Activated CD8-positive, alpha-beta memory T cell treated with anti-CD3 and anti-CD28 coated beads for 4 hours (primary cell): ENCODE results near the gene DCXR.

Source experiments
- DNase-seq, 2 donors: peaks; one replicate each; pipeline ENCODE4 v3.0.0-alpha.2; 2020; ENCODE audit warnings: low read depth in 2 of 2

DCXR gene

DNA sequence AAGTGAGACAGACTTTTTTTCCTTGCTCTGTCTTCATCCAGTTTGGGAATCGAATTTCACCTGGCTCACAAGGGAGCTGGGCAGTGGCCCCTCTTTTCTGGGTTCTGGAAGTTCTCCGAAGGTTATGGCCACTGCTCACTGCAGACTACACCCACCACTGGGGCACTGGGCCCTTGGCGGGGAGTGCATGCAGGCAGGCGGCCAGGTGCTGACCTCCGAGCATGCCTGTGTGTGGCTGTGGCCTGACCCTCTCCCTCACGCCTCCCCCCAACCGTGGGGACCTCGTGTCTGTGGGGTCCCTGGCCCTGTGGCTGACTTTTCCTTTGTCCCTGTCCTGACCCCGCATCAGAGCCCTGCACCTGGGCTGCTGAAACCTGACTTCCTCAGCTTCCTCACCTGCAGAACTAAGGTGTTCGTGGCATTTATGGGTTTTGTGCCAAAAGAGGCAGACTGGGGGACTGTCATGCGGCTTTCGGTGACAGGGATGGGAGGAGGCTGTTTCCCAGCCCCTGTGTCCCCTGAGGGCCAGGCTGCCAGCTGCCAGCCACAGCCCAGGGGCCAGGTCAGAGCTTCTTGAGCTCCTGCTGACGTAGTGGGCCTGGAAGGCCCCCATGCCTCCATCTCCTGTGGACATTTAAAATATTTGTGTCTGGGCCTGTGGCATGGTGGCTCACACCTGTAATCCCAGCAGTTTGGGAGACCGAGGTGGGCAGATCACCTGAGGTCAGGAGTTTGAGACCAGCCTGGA, 38.6 kb downstream of the DCXR start:
- no peak for DNase-seq

GRCh38 chr17:81998212-81998611, 39.3 kb downstream of the DCXR start:
- DNase-seq: no peak

- DNase-seq: no peak
Measured at GRCh38 chr17:81996757-81997441, 40.6 kb downstream of the DCXR start.

DNA sequence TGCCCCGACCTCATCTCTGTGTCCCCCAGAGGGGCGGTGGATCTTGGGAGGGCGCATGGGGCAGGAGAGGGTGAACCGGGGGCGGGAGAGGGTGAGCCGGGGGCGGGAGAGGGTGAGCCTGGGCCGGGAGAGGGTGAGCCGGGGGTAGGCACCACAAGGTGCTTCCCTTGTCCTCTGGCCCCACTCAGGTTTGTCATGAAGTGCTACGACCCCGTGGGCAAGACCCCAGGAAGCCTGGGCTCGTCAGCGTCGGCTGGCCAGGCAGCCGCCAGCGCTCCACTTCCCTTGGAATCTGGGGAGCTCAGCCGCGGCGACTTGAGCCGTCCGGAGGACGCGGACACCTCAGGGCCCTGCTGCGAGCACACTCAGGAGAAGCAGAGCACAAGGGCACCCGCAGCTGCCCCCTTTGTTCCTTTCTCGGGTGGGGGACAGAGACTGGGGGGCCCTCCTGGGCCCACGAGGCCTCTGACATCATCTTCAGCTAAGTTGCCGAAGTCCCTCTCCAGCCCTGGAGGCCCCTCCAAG, 41.2 kb downstream of the DCXR start:
- no peak for DNase-seq

DNA sequence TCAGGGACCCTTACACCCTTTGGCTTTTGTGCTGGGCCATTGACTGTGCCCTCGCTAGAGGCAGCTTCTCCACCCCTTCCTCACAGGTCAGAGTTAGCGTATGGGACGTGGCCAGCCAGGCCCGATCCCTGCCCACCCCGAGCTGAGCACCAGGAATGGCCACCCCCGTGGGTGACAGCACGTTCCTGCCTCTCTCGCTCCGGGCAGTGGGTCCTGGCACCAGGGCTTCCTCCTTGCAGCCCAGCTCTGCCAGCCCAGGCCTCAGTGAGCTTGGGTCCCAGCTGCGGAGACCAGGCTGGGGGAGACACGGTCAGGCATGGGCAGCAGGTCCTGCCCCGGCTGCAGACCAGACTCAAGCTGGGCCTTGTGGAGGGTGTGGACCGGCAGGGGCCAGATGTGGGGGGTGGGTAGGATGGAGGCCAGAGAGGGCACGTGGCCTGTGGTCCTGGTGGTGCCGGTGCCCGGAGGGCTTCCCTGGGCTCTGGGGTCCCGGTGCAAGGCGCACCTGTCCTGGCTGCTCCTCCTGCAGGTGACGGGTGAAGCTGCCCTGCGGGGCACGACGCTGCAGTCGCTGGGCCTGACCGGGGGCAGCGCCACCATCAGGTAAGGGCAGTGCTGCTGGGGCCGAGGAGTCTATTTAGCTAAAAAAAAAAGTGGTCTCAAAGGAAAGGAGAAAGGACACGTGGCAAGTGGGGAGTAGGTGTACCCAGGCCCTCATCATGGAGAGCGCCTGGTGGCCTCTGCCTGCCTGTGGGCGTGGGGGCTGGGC, 41.9 kb downstream of the DCXR start:
- no peak for DNase-seq

GRCh38 chr17:81994593-81995462, 42.7 kb downstream of the DCXR start:
- no peak for DNase-seq

DNA sequence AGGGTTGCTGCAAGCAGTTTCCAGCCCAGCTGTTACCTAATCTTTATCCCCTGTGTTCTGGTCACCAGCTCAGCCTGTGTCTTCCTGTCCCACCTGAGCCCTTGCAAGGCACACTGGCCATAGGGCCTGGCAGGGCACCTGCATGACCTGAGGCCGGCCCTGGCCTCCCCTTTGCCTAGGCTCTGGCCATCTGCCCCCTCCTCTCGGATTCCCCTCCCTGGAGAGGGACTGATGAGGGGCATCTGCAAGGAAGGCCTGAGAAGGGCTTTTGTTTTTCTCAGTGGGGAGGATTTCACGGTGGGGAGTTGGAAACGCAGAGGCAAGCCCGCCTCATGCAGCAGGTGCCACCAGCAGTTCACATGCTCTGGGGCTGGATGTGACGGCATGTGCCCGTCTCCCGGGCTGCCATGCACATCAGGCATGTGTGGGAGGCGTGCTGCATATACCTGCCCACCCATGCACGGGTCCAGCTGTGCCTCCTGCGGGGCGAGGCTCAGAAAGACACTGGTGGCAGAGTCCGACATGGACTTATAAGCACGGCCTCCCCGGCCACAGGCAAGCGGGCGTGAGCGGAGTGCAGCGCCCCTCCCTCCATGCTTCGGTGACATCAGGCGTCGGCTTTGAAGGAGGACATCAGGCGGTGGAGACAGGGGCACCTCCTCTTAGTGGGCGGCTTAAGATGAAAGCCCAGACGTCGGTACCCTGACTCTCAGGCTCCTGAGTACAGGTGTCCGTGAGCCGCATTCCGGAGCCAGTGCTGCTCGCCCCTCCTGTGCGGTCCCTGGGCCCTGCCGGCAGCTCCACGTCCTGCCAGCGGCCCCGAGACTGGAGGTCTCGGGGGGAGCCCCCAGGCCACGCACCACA, 43.5 kb downstream of the DCXR start:
- no peak for DNase-seq

- no peak for DNase-seq
Measured at GRCh38 chr17:81992306-81993102, 45.0 kb downstream of the DCXR start.

DNA sequence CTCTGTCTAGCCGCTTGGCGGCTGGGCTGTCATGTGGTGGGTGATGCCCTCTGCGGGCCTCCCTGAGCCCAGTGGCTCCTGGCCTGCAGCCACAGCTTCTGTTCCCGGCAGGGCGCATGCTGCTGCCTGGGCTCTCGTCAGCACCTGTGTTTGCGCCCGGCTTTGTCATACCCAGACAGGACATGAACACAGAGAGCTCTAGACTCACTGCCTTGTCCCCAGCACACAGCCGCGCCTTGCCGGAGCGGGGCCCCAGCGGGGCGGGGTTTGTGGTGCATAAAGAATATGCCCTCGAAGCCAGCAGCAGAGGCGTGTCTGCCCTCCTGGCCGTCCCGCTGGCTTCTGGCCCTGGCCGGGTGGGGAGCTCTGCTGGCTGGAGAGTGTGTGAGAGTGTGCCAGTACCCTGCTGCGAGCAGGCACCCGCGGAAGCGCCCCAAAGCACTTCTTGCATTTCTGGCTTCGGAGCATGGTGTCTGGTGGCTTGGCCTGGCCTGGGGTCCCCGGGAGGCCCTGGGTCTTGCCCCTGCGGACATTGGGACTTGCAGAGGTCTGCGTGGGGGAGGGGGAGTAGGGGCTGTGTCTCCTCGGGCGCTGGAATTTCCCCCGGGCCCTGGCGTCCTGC, 45.7 kb downstream of the DCXR start:
- DNase-seq: no peak

GRCh38 chr17:81990836-81991683, 46.4 kb downstream of the DCXR start:
- no peak for DNase-seq

DNA sequence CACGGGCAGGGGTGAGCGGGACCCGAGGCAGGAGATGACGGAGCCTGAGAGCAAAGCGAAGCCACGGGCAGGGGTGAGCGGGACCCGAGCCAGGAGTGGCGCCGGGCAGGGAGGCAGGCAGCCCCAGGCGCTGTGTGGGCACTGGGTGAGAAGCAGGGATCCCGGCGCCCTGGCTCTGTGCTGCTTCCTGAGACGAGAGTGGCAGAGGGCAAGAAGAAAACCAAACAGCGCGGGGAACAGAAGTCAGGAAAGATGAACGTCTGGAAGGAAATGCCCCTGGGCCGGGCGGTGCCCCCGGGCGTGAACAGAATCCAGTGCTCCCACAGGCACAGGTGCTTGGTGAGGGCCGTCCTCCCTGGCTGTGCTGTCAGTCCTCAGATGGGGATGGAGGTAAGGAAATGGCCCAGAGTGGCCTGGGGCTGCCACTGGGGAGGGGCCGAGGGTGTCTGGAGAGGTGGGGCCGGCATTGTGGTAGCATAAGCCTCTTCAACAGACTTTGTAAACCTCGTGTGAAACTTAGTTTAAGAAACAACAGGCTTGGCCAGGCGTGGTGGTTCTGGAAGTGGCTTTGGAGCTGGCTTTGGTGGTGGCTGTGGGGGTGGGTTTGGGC, 50.2 kb downstream of the DCXR start:
- no peak for DNase-seq

GRCh38 chr17:81986606-81987005, 50.9 kb downstream of the DCXR start:
- no peak for DNase-seq
